Measurements from ENCODE around the gene TMX2.

TMX2 gene

GRCh38 chr11:57786436-57786835 is 74.0 kb downstream of the TMX2 start:
- H3K27ac ChIP-seq, result peak overlapping the region in 17 of 21 experiments; percentile 6 to 83 (median 66)
- H3K4me3 ChIP-seq, result no peak overlapping the region

GRCh38 chr11:57787006-57787604 is 74.7 kb downstream of the TMX2 start:
- Histone ChIP-seq H3K4me3 (no peak overlapping the region), H3K27ac (peak overlapping the region in 20 of 21 experiments; percentile 28 to 83 (median 72))

- peak overlapping the region in 20 of 21 experiments; percentile 20 to 83 (median 72) for H3K27ac ChIP-seq
- no peak overlapping the region for H3K4me3 ChIP-seq
These were observed 75.7 kb downstream of the TMX2 start for GRCh38 chr11:57787920-57788702.

- Histone ChIP-seq H3K27ac (peak overlapping the region in 16 of 21 experiments; percentile 10 to 83 (median 72)), H3K4me3 (no peak overlapping the region)
These were observed 76.3 kb downstream of the TMX2 start for GRCh38 chr11:57788703-57789088.

Data from skin epidermis (tissue), 12 donors.